ENCODE measurements around the gene SLX4.

SLX4 gene

DNA sequence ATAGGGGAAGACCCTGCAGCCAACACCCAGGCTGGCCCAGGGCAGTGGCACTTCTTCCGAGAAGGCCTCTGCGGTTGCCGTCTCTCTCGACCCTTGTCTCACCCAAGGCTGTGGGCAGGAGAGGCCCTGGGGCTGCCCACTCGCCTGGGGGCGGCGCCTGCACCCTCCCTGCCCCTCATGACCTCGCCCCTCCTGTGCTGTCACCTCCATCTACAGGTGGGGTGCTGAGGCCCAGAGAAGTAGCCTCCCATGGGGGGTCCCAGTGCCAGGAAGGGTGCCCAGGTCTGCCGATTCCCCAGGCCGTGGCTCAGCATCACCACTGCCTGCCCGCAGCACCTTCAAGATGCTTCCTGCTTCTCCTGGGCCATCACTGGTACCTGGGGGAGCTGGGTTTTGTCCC is 35.2 kb downstream of the SLX4 start:
- no peak for DNase-seq (ENCODE audit: low read depth, low spot score)
- no peak for TF ChIP-seq EZH2 (IDR thresholded peaks at IDR 0.05)
- no peak for TF ChIP-seq POLR2AphosphoS5 (IDR thresholded peaks at IDR 0.05; ENCODE audit: borderline replicate concordance, low read depth, low read length)
- TF ChIP-seq FOXP2 (optimal IDR thresholded peaks at IDR 0.05; ENCODE audit: control extremely low read depth, extremely low read length, insufficient read depth), result no peak
- Histone ChIP-seq H3K9me3 (ENCODE audit: low read depth, low read length) (no peaks in the 10 kb centered on the region), H3K36me3 (ENCODE audit: insufficient read depth, low read length) (no peaks in the 10 kb centered on the region), H3K27ac (no peak overlapping the region), H3K4me3 (no peak overlapping the region), H3K9ac (ENCODE audit: insufficient read length) (no peak overlapping the region)

DNA sequence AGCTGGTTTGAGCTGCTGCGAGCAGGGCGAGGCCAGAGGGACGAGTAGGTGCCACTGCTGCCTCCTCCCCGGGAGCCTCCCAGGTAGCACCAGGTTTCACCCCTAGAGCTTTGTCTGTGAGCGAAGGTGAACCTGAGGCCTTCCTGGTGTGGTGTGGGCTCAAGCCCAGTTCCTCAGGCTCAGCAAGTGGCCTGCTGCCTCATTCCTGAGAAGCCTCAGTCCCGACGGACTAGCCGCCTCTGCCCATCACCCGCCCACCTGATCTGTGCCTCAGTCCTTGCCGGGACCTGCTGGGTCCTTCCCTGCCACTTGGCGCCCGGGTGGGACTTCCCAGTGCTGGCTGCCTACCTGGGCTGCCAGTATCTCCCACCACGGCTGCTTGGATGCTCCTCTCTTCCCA is 35.9 kb downstream of the SLX4 start:
- H3K27ac ChIP-seq, result no peak overlapping the region
- H3K9me3 ChIP-seq (ENCODE audit: low read depth, low read length), result no peaks in the 10 kb centered on the region
- no peak for TF ChIP-seq EZH2 (IDR thresholded peaks at IDR 0.05)
- no peak for TF ChIP-seq POLR2AphosphoS5 (IDR thresholded peaks at IDR 0.05; ENCODE audit: borderline replicate concordance, low read depth, low read length)
- TF ChIP-seq FOXP2 (optimal IDR thresholded peaks at IDR 0.05; ENCODE audit: control extremely low read depth, extremely low read length, insufficient read depth), result no peak
- H3K4me3 ChIP-seq, result no peak overlapping the region
- no peak for DNase-seq (ENCODE audit: low read depth, low spot score)
- no peaks in the 10 kb centered on the region for H3K36me3 ChIP-seq (ENCODE audit: insufficient read depth, low read length)
- no peak overlapping the region for H3K9ac ChIP-seq (ENCODE audit: insufficient read length)

DNA sequence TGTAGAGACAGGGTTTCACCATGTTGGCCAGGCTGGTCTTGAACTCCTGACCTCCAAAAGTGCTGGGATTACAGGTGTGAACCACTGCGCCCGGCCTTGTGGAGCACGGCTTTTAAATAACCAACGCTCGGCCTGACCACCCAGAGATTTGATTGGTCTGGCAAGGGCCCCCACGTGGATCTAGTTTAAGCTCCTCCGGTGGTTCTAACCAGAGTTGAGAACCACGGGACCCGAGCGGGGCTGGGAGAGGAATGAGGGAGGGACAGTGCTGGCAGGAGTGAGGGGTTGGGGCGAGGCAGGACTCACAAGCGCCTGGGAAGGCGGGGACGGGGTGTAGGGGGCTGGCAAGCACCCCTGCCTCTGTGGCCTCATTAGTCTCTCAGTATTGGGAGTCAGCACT is 37.2 kb downstream of the SLX4 start:
- Histone ChIP-seq H3K4me3 (no peak overlapping the region), H3K27ac (no peak overlapping the region), H3K9ac (ENCODE audit: insufficient read length) (no peak overlapping the region), H3K36me3 (ENCODE audit: insufficient read depth, low read length) (no peaks in the 10 kb centered on the region), H3K9me3 (ENCODE audit: low read depth, low read length) (no peaks in the 10 kb centered on the region)
- no peak for DNase-seq (ENCODE audit: low read depth, low spot score)
- TF ChIP-seq POLR2AphosphoS5 (IDR thresholded peaks at IDR 0.05; ENCODE audit: borderline replicate concordance, low read depth, low read length) (no peak), EZH2 (IDR thresholded peaks at IDR 0.05) (no peak), FOXP2 (optimal IDR thresholded peaks at IDR 0.05; ENCODE audit: control extremely low read depth, extremely low read length, insufficient read depth) (no peak)

DNA sequence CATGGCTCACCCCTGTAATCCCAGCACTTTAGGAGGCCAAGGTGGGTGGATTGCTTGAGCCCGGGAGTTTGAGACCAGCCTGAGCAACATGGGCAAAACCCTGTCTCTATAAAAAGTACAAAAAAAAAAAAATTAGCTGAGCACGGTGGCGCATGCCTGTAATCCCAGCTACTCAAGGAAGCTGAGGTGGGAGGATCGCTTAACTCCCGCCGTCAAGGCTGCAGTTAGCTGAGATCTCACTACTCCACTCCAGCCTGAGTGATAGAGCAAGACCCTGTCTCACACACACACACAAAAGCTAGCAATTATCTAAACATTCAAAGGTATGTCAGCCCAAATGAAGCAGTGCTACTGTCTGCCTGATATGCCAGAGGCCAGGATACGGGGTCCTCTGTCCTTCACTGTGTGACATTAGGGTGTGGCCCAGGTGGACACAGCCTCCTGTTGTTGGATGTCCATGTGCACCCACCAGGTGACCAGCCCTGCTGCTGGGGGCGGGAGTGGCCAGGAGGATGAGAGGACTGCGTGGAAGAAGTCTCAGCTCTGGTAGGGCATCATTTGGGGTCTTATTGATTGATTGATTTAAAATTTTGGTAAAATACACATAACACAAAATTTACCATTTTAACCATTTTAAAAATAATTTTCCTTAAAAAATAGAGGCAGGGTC is 38.1 kb downstream of the SLX4 start:
- Histone ChIP-seq H3K4me3 (no peak overlapping the region), H3K36me3 (ENCODE audit: insufficient read depth, low read length) (no peaks in the 10 kb centered on the region), H3K9me3 (ENCODE audit: low read depth, low read length) (no peaks in the 10 kb centered on the region), H3K9ac (ENCODE audit: insufficient read length) (no peak overlapping the region), H3K27ac (no peak overlapping the region)
- no peak for DNase-seq (ENCODE audit: low read depth, low spot score)
- TF ChIP-seq EZH2 (IDR thresholded peaks at IDR 0.05), result no peak
- TF ChIP-seq FOXP2 (optimal IDR thresholded peaks at IDR 0.05; ENCODE audit: control extremely low read depth, extremely low read length, insufficient read depth), result no peak
- TF ChIP-seq POLR2AphosphoS5 (IDR thresholded peaks at IDR 0.05; ENCODE audit: borderline replicate concordance, low read depth, low read length), result no peak

DNA sequence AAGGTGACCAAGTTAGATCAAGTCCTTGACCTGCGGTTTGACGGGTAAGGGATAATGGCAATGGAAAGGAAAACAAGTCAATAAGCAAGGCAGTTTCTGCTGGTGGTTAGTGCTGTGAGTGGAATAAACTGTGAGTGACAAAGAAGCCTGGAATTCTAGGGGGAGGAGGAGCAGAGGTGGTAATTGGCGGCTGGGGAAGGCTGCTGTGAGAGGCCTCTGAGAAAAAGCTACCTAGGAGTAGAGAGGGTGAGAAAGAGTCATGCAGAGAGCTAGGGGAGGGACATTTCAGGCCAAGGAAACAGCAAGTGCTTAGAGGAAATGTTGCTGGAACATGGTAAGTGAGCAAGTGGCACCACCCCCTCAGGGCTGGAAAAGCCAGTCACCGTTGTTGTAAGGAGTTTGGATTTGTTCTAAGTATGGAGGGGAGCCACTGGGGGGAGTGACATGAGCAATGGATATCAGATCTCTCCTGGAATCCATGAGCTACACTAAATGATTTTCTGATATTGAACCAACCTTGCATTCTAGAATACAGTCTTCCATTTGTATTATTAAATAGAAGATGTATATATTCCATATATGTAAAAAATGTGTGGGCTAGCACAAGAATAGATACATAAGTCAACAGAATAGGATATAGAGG is 40.9 kb downstream of the SLX4 start:
- Histone ChIP-seq H3K9ac (ENCODE audit: insufficient read length) (no peak overlapping the region), H3K4me3 (no peak overlapping the region), H3K36me3 (ENCODE audit: insufficient read depth, low read length) (no peaks in the 10 kb centered on the region), H3K27ac (no peak overlapping the region), H3K9me3 (ENCODE audit: low read depth, low read length) (no peaks in the 10 kb centered on the region)
- TF ChIP-seq FOXP2 (optimal IDR thresholded peaks at IDR 0.05; ENCODE audit: control extremely low read depth, extremely low read length, insufficient read depth) (no peak), EZH2 (IDR thresholded peaks at IDR 0.05) (no peak), POLR2AphosphoS5 (IDR thresholded peaks at IDR 0.05; ENCODE audit: borderline replicate concordance, low read depth, low read length) (no peak)
- no peak for DNase-seq (ENCODE audit: low read depth, low spot score)

DNA sequence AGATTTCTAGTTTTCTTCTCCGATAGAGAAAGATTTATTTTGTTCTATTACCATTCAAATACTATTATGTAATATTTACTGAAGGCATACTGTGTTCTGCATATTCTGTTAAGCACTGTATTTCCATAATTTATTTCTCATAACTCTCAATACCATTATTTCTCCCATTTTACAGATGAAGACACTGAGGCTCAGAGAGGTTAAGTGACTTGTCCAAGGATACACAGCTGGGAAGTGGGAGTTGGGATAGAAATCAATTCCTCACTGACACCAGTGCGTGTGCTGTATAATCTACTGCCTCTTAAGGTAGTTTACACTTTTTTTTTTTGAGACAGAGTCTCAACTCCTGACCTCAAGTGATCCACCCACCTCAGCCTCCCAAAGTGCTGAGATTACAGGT is 41.6 kb downstream of the SLX4 start:
- Histone ChIP-seq H3K36me3 (ENCODE audit: insufficient read depth, low read length) (no peaks in the 10 kb centered on the region), H3K27ac (no peak overlapping the region), H3K9me3 (ENCODE audit: low read depth, low read length) (no peaks in the 10 kb centered on the region), H3K9ac (ENCODE audit: insufficient read length) (no peak overlapping the region), H3K4me3 (no peak overlapping the region)
- no peak for TF ChIP-seq POLR2AphosphoS5 (IDR thresholded peaks at IDR 0.05; ENCODE audit: borderline replicate concordance, low read depth, low read length)
- TF ChIP-seq FOXP2 (optimal IDR thresholded peaks at IDR 0.05; ENCODE audit: control extremely low read depth, extremely low read length, insufficient read depth), result no peak
- TF ChIP-seq EZH2 (IDR thresholded peaks at IDR 0.05), result no peak
- no peak for DNase-seq (ENCODE audit: low read depth, low spot score)

DNA sequence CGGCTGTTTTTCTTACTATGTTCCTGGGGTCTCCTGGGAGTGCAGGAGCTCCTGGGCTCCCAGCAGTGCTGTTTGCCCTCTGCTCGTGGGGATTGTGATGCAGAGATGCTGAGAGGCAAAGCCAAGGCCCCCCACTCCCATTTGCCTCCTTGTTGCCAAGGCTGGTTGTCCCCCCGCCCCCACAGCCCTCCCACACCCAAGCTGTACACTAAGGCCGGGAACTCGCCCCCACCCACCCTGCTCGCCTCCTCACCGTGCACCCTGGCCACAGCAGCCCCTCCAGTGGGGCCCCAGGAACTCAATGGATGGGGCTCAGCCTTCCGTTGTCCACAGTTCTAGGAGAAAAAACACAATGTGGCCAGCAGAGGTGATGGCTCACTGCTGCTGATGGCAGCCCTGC is 44.4 kb downstream of the SLX4 start:
- no peak overlapping the region for H3K9ac ChIP-seq (ENCODE audit: insufficient read length)
- H3K9me3 ChIP-seq (ENCODE audit: low read depth, low read length), result no peaks in the 10 kb centered on the region
- DNase-seq (ENCODE audit: low read depth, low spot score), result no peak
- TF ChIP-seq POLR2AphosphoS5 (IDR thresholded peaks at IDR 0.05; ENCODE audit: borderline replicate concordance, low read depth, low read length), result no peak
- no peak for TF ChIP-seq FOXP2 (optimal IDR thresholded peaks at IDR 0.05; ENCODE audit: control extremely low read depth, extremely low read length, insufficient read depth)
- no peak for TF ChIP-seq EZH2 (IDR thresholded peaks at IDR 0.05)
- no peaks in the 10 kb centered on the region for H3K36me3 ChIP-seq (ENCODE audit: insufficient read depth, low read length)
- H3K27ac ChIP-seq, result no peak overlapping the region
- H3K4me3 ChIP-seq, result no peak overlapping the region

DNA sequence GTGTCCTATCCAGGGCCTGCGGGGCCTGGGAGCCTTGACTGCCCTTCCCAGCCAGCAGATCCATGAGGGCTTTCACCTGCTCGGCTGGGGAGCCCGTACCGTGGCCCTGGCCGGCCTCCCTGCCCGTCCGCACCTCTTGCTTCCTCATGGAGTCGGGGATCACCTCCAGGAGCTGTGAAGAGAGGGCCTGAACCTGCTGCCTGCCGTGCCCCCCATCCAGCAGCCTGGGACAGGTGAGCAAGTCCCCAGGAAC is 46.6 kb downstream of the SLX4 start:
- H3K36me3 ChIP-seq (ENCODE audit: insufficient read depth, low read length), result no peaks in the 10 kb centered on the region
- no peak overlapping the region for H3K9ac ChIP-seq (ENCODE audit: insufficient read length)
- H3K4me3 ChIP-seq, result no peak overlapping the region
- H3K27ac ChIP-seq, result no peak overlapping the region
- no peak for TF ChIP-seq EZH2 (IDR thresholded peaks at IDR 0.05)
- no peak for TF ChIP-seq POLR2AphosphoS5 (IDR thresholded peaks at IDR 0.05; ENCODE audit: borderline replicate concordance, low read depth, low read length)
- TF ChIP-seq FOXP2 (optimal IDR thresholded peaks at IDR 0.05; ENCODE audit: control extremely low read depth, extremely low read length, insufficient read depth), result no peak
- no peak for DNase-seq (ENCODE audit: low read depth, low spot score)
- no peaks in the 10 kb centered on the region for H3K9me3 ChIP-seq (ENCODE audit: low read depth, low read length)
